Measurements from ENCODE around the gene FIGNL2.

FIGNL2 gene

DNA sequence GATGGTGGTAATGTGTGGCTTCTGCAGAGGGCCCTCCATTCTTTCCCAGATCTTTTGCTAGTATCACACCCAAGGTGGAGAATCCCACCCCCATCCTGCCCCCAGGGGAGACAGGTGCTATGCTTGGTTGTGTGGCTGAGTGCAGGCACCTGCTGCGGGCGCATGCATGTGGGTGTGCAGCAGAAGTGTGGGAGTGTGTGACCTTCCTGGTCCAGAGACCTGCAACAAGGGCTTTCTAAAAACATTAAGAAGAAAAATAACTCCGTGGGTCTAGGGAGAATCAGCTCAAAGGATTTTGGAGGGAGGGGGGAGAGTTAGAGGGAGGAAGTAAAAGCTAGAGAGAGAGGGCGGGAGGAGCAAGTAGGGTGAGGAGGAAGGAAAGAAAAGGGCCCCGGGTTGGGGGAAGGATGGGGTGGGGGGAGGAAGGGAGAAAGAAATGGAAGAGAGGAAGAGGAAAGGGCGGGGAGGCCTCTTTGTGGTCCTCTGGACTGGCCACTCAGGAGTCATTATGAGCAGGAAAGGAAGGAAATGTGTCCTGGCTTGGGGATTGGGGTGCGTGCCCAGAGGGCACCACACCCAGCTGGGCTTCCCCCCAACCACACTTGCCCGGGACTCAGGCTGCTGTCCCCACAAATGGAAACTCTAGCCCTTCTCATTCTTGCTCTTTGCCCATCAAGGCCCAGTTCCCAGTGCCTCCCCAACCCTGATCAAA, 3.1 kb upstream of the FIGNL2 start:
- no peak for DNase-seq

DNA sequence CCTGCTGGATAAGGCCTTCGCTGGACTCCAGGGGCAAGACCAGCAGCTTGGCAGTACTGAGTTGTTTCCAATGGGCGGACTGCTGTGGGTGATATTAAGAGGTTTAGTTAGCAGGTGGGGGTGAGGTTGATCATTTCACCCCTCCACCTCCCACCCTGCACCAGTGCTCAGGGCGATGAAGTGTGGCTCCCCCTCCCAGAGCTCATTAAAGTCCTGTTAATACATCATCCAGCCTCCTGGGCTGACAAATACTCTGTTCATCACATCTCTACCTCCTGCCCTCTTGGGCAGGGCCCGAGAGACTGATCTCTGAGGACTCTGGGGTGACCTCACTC, 2.4 kb upstream of the FIGNL2 start:
- DNase-seq = no peak

DNA sequence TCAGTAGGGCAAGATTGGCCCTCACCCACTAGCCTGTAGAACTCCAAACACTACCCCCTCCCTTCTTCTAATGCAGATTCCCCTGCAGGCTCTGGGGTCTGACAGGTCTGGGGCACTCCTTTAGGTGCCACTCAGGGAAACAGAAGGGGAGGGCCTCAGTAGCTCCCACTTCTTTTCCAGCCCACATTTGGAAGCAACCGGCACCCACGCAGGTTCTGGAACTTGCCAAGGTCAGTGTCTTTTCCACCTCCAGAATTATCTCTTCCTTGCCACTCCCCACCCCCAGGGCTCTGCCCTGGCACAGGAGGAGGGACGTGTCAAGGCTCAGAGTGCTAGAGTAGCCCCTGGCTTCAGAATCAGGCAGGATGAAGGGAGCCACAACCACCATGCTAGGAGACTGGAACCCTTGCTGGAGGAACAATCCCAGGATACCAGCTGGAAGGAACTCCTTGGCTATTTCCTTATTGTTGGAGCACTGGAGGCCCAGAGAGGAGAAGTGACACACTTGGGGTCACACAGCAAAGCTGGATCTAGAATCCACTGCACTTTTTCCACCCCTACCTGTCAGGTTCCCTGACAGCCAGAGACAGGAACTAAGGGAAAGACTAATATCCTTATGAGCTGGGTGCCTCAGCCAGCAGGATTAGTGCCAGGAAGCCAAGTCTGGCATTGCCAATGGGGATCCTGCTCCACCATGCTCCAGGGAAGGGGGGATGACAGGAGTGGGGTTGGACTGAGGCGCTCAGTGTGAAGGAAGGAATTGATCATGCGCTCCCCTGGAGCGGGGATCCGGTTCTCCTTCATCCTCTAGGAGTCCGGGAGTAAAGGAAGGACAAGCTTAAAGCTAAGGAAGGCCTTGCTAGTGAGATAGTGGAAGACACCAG, 1.8 kb upstream of the FIGNL2 start:
- DNase-seq = no peak

DNA sequence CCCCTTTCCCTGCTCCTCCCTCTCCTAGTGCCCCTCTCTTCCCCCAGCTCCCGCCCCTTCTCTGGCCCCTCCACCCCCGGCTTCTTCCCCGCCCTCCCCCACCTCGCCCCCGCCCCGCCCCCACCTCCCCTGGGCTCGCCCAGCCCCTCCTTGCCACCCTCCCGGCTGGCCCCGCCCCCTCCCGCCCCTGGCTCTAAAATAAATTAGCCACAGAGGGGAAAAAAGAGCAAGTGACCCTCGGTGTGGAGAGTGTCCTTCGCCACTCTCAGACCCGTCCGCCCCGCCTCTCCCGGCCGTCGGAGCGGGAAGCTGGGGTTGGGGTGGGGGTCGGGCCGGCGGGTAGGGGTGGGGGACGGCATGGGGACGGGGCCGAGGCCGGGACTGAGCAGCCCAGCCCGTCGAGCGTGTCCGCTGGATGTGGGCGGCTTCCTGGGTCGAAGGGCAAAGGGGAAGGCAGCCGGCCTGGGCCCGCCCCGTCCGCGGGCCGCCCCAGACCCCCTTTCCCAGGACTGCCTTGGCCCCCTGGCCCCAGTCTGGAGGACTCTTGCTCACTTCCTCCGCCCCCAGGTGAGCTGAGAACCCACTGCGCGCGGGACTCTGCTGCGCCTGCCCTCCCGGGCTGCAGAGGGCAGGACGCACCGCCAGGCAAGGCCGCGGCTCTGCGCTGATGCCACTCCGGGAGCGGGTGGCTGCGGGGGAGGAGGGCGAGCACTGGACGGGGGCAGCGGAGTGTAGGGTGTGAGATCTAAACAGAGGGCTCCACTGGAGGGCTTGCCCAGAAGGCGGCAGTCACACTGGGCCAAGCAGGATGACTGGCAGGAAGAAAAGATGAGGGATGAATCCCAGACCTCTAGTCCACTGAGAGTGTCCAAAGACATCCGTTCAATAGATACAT, 570 bp upstream of the FIGNL2 start:
- DNase-seq = no peak

DNA sequence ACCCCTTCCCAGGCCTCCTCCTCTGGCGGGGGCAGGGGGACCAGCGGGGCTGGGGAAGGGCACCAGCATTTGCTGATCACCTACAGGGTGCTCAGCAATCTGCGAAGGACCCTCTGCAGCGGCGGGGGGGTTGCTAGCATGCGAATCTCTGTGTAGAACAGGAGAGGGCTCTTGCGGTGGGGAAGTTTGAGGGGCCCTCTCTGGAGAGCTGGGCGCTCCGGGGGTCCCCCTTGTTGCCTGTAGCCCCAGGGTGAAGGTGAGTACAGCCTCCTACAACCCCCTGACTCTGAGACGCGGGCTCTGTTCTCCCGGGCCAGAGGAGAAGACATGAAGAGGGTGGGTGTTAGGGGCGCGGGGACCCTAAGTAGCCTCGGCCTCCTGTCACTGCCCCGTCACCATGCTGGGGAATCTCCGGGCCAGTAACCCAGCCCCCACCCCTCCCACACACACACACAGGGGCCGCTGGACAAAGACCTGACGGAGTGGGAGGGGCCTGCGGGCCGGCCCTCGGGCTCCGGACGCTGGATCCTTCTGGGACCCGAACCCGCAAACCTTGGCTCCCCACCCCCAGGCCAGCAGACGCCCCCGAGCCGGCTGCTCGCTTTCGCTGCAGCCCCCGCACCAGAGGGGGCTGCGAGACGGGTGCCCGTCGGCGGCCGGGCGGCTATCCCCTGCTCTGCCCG, 734 bp downstream of the FIGNL2 start:
- no peak for DNase-seq

DNA sequence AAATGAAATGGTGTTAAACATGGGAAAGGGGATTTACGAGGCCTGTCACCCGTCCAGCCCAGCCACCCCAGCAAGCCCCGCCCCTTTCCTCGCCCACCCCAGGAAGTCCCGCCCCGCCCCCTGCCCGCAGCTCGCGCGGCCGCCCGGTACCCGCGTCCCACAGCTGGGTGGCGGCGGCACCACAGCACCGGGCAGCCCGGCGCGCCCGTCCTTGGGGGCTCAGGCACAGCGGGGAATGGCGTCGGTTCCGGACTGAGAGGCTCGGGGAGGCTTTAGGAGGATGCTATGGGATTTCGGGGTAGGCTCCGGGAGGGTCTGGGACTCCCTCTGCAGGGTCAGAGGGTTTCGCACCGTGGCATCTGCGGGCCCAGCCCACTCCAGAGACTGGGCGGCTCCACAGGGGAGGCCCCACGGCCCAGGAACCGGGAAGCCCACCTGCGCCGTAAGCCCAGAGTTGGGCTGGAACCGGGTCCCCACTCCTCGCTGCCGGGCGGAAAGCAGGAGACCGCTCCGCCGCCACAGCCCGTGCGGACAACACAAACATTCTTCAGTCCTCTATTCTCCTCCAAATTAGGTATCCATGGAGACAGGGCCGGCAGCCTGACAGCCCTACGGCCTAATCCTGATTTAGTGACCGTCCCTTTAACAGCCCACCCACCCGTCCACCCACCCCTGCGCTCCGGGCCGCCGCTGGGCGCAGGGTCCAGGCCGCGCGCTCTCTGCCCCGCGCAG, 1.4 kb downstream of the FIGNL2 start:
- no peak for DNase-seq

DNA sequence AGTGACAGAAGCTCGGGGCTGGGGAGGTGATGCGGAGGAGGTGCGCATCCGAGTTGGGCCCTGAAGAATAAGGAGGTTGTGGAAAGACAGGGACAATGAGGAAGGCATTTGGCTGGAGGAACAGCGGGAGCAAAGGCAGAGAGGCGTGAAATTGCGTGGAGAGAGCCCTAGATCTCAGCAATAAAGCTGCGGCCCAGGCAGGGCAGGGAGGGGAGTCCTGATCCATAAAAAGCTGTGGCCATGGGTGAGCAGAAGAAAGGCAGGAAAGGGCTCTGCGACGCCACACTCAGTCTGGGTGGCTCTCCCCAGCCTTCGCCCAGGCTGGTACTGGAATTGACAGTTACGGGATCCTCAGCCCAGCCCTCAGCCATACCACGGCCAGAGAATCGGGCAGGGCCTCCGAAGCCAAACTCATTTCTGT, 2.2 kb downstream of the FIGNL2 start:
- no peak for DNase-seq

DNA sequence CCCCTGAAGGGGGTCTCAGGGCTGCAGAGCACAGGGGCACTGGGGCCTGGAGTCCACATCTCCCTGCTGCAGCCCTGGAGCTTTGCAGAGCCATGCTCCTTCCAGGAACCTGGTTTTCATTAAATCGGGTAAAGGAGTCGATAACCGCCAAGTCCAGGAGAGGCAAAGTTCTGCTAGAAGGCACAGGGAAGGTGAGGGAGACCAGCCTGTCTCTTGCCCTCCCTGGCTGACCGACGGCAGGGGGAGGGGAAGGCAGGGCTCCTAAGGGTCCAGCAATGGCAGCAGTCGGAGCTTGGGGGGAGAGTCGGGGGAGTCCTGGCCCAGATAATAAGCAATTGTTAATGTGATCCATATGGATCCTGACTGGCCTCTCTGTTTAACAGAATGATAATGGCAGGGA, 3.0 kb downstream of the FIGNL2 start:
- no peak for DNase-seq

DNA sequence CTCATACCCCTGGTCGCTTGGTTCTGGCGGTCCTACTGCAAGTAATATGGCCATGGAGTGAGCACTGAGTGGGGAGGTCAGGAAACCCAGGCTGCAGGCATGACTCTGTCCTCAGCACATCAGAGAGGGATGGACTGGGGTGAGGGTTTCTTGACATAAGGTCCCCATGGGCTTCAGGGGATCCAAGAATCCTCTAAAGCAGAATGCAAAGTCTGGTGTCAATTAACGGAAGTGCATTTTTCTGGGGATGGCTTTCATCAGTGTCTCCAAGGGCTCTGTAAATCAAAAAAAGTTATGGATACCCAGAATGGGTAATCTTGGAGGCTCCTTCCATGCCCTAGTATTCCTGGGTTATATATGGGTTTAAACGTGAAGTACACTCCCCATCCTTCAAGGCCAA, 3.7 kb downstream of the FIGNL2 start:
- DNase-seq = no peak

DNA sequence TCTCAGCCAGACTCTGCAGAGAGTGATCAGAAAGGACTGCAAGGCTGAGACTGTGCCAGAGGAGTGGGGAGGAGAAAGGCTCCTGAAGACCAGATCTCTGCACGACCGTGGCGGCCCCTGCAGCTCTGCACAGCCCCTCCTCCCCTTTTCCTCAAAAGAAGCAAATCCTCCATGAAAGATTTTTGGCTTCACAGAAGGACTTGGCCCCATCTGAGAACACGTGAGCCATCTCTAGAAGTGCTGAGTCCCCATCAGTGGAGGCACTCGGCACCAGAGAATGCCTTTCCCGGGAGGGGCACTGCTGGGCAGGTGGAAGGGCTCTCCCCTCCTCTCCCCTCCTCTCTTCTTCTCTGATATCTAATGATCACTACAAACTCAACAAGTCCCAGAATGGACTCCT, 6.8 kb downstream of the FIGNL2 start:
- DNase-seq = no peak

DNA sequence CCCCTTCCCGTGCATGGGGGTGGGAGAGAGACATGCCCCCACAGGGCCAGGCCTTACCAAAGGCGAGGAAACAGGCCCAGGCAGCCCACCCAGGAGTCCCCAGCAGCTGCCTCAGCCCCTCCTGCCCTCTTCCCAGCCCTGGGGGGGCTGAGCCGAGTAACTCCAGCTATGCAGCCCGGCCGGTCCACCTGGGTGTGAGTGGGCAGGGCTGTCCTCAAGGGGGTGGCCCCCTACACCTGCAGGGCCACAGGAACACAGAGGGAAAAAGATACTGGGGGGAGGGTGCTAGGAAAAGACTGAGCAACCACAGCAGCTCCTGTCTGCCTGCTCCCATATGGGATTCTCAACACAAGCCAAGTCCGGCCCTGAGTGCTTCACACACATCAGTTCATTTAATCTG, 7.6 kb downstream of the FIGNL2 start:
- DNase-seq = no peak

DNA sequence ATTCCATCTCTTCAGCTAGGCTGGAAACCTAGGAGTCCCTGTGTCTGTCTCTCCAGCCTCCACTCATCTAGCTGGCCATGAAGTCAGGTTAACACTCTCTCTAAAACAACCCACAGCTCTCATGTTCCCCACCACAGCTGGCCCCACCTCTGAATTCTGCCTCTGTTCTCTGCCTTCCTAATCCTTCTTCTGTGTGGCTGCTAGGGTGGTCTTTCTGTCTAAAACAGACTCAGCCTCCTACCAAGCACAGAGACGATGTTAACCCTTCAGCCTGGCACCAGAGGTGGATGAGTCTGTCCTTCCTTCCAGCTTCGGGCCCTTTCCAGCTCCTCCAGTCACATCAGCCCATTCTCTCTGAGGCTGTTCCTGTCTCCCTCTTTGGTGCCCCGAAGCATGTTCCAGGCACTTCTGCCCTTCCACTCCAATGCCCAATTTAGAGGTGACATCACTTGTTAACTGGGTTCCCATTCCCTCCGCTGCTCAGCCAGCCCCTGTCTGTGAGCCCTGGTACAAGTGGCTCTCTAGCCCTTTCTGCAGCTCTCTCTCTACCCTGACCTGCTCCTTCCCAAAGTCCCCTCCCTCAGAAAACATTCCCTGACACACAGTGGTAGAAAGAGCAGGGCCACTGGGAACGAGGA, 9.1 kb downstream of the FIGNL2 start:
- no peak for DNase-seq

DNA sequence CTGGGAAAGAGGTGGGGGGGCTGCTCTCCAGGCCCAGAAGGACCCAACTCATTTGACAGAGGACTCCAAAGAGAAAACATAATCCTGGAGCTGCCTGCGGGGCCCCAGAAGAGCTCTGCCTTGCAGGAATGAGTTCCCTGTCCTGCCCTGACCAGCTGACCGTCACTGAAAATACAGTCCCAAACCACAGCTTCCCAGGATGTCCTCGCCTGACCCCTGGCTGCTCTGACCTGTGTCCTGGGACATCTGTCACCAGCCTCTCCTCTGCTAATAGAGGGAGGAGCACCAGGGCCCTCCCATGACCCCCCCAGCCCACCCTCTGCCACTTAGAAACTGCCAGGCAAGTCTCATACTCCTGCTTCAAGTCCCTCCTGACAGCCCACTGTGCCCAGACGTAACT, 9.8 kb downstream of the FIGNL2 start:
- no peak for DNase-seq

DNA sequence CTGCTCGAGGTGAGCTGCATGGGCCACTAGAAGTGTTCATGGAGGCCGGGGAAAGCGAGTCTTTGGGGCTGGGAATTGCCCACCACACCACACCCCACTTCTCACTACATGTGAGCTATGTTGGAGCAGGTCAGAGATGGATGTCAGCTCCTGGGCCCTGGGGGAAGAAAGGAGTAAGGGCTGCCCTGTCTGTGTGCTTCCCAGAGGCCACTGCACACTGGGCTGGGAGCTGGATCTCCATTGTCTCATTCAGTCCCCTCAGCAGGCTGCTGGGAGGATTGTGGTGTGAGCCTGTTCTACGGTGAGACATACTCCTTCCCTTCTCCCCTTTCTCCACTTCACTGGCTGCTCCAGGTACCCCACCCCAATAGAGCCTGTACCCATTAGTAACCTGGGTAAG, 10.5 kb downstream of the FIGNL2 start:
- no peak for DNase-seq

DNA sequence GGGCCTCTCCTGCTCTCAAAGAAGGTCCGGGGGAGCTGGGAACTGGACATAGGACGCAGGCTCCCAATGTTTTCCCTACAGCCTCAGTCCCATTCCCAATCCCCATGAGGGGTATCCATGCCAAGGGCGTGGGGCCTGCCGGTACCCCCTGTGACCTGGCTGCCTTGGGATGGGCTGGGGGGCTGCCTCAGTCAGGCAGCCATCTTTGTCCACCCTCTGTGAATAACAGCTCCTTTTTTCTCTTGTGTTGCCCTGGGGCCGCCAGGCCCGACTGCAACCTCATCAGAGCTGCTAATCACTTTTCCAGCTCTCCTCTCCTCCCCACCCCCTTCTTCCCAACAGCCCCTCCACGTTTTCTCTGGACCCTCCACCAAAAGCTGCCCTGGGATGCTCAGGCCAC, 11.2 kb downstream of the FIGNL2 start:
- no peak for DNase-seq

DNA sequence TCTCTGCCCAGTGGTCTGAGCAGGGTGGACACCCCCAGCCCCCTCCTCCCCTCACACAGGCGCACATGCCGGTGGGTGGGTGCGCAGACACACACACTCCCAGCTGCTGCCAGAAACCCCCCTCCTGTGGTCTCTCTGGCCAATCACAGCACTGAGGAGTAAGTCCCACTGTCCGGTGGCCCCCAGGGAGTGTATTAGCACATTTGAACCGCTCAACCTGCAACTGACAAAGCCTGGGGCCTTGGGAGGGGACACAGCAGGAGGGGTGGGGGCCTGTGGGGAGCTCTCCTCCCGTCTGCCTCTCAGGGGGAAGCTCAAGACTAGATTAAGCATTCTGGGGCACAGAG, 11.7 kb downstream of the FIGNL2 start:
- DNase-seq = no peak

DNA sequence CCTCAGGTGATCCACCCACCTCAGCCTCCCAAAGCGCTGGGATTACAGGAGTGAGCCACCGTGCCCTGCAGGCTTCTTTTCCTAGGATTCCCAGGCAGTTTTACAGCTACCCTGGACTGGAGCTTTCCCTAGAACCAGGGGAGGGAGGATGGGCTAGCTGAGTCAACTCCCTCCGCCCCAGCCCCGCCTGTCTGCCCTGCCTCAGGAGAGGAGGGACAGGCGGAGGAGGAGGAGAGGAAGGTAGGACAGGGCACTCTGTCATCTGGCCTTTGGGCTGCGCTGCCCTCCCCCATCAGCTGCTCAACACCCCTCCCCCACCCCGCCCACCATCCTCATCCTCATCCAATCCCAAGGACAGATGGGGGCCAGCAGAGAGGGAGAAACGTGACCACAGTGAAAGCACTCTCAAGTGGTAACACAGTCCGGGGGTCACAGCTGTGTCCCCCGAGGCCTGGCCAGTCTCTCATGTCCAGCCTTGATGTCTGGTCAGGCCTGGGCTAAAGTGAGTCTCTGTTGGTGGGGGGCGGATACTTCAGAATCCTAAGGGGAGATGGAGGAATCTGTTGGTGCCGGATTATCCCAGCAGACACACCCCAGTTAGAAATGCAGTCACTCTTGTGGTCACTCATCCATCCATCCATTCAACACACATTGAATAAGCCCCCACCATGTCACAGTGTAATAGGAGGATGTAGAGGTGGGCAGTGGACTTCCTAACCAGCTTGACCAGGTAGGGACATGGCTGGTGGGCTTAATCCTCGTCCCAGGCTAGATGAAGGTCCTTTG, 12.3 kb downstream of the FIGNL2 start:
- no peak for DNase-seq

DNA sequence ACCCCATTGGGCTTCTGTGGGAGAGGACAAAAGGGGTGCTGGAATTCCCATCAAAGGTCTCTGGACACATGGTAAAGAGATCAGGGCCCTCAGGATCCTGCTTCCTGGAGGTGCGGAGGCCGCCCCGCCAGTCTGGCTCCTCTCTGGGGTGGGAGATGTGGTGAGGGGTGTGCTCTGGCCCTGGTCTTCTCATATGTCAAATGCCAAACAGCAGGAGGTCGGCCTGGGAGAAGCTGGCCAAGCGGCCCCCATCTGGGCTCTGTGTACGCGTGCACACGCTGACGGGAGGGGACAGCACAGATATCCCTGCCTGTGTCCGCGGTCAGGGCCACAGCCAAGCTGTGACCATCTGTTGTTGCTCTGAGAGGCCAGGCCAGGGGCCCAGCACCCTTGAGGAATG, 14.1 kb downstream of the FIGNL2 start:
- no peak for DNase-seq

DNA sequence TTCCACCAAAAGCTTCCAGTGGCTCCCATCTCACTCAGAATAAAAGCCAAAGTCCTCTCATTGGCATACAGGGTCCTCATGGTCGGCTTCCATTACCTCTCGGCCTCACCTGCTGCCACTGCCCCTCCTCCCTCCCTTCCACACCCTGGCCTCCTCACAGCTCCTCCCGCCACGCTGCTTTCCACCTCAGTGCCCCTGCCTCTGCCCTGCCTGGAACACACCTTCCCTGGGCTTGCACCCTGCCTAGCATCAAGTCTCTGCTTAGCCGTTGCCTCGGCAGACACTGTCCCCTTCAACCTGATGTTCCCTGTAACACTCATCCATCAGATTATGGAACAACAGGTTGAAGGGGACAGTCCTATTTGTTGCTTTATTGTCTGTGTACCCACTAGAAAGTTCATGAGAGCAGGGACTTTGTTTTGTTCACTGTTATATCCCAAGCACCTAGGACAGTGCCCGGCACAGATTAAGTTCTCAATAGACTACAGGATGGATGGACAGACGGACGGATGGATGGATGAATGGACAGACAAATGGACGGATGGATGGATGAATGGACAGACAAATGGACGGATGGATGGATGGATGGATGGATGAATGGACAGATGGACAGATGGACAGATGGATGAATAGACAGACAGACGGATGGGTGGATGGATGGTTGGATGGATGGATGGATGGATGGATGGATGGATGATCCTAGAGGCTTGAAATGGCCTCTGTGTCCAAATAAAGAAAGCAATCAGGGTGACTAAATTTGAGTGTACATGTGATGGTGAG, 14.9 kb downstream of the FIGNL2 start:
- no peak for DNase-seq
